Activated CD4-positive, alpha-beta memory T cell treated with anti-CD3 and anti-CD28 coated beads for 36 hours (primary cell): ENCODE measurements around the gene SEL1L2. TPM values are rescaled to one million over a fixed set of nuclear protein-coding genes. Genes with fewer than 3 reads are reported as not detected.

Experiments
- CTCF ChIA-PET: fragments of 350-600 bp; sonication (Branson Sonifier 250); formaldehyde crosslinking; loops from one replicate; lab custom pipeline; 2021; ENCODE audit warnings: antibody characterized with exemption, inconsistent platforms; lab: Charles Lee
- POLR2A ChIA-PET: fragments of 350-600 bp; sonication (Branson Sonifier 250); formaldehyde crosslinking; loops from one replicate; lab custom pipeline; 2021; ENCODE audit warnings: antibody characterized with exemption; lab: Charles Lee
- DNase-seq: peaks from one replicate; pipeline ENCODE4 v3.0.0-alpha.2; 2020
- H3K27ac Mint-ChIP-seq: one replicate; pipeline ENCODE4 v1.8.0; 2021; ENCODE audit warnings: mixed read lengths
- H3K27me3 Mint-ChIP-seq: one replicate; pipeline ENCODE4 v1.8.0; 2021; ENCODE audit warnings: mixed read lengths
- H3K36me3 Mint-ChIP-seq: one replicate; pipeline ENCODE4 v1.8.0; 2021; ENCODE audit warnings: mixed read lengths
- H3K4me1 Mint-ChIP-seq: one replicate; pipeline ENCODE4 v1.8.0; 2021; ENCODE audit warnings: low read depth, mixed read lengths
- H3K4me3 Mint-ChIP-seq: one replicate; pipeline ENCODE4 v1.8.0; 2021; ENCODE audit warnings: mild to moderate bottlenecking, mixed read lengths
- H3K9me3 Mint-ChIP-seq: one replicate; pipeline ENCODE4 v1.8.0; 2021; ENCODE audit warnings: mixed read lengths
- intact Hi-C: fragments of 100-400 bp; cut with micrococcal nuclease; formaldehyde crosslinking; loops from one replicate; pipeline ENCODE4 v1.15.1; 2023
- total RNA-seq, 2 experiments: library from RNA; stranded (reverse); gene quantifications; one replicate each; pipeline ENCODE4 v1.2.3, GENCODE V29; 2021

SEL1L2 gene
- total RNA-seq, 2 experiments from 2014 or later = not detected

DNA sequence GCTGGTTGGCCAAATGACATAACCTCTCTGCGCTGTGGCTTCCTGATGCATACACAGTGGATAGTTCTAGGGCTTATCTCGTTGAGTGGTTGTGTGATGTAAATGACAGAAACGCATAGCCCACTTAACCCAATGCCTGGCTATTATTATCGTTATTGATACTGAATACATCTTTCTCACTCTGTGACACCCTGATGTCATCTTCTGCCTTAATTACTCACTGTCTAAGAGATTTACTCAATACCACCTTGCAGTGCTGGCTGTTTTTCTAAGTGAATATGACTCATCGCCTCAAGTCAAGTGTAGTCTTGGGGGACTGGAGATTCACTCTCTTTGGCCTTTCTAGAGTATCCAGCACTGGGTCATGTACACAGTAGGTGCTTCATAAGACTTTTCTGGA lies 132.0 kb downstream of the SEL1L2 start:
- no peak for DNase-seq
- no peaks in the 10 kb centered on the region for H3K4me1 Mint-ChIP-seq
- H3K9me3 Mint-ChIP-seq = no peaks in the 10 kb centered on the region
- intact Hi-C loops = no loop called here
- peaks cover 5% of the 10 kb centered on the region for H3K27me3 Mint-ChIP-seq
- no peak overlapping the region for H3K4me3 Mint-ChIP-seq
- H3K36me3 Mint-ChIP-seq = no peaks in the 10 kb centered on the region
- no peak overlapping the region for H3K27ac Mint-ChIP-seq
- POLR2A ChIA-PET = no interaction called here
- CTCF ChIA-PET = no interaction called here

GRCh38 chr20:13857961-13858360 lies 132.5 kb downstream of the SEL1L2 start:
- peaks cover 5% of the 10 kb centered on the region for H3K27me3 Mint-ChIP-seq
- H3K9me3 Mint-ChIP-seq = no peaks in the 10 kb centered on the region
- CTCF ChIA-PET = no interaction called here
- H3K36me3 Mint-ChIP-seq = no peaks in the 10 kb centered on the region
- no peak for DNase-seq
- POLR2A ChIA-PET = no interaction called here
- no peak overlapping the region for H3K4me3 Mint-ChIP-seq
- H3K4me1 Mint-ChIP-seq = no peaks in the 10 kb centered on the region
- intact Hi-C loops = no loop called here
- H3K27ac Mint-ChIP-seq = no peak overlapping the region

DNA sequence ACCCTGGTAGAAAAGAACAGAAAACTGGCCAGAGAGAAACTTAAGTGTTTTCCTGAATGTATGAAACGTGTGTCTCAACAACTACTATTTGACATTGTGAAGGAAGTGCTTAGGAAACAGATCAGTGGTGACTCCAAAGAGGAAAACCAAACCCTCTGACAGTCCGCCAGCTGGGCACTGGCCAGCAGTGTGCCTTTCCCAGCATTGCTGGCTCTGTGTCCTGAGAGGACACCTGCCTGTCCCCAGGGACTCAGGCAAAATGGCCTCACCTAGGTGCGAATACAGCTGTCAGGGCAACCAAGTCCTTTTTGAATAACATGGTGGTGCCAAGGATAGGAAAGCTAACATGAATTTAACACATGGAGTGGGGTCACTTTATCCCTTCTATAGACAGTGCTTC lies 133.1 kb downstream of the SEL1L2 start:
- no peaks in the 10 kb centered on the region for H3K36me3 Mint-ChIP-seq
- no peaks in the 10 kb centered on the region for H3K9me3 Mint-ChIP-seq
- CTCF ChIA-PET = no interaction called here

DNA sequence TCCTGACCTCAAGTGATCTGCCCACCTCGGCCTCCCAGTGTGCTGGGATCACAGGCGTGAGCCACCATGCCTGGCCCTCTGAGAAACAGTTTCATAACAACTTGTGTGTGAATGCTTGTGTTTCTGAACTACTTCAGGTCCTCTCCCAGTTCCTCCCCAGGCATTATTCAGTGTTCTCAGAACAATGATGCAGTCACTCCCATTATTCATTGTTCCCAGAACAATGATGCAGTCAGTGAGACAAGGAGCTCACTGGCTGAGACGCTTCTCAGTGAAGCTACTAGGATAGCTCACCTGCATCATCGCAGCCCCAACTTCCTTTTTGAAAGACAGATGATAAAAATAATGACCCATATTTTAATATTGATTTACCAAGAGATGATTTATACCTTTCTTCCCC lies 134.1 kb downstream of the SEL1L2 start:
- intact Hi-C loops = no loop called here

More for the DNA sequence above, 133.1 kb downstream of the SEL1L2 start:
- H3K4me1 Mint-ChIP-seq = no peaks in the 10 kb centered on the region
- H3K27ac Mint-ChIP-seq = no peak overlapping the region
- H3K4me3 Mint-ChIP-seq = no peak overlapping the region
- peaks cover 5% of the 10 kb centered on the region for H3K27me3 Mint-ChIP-seq
- intact Hi-C loops = no loop called here
- POLR2A ChIA-PET = no interaction called here
- no peak for DNase-seq

DNA sequence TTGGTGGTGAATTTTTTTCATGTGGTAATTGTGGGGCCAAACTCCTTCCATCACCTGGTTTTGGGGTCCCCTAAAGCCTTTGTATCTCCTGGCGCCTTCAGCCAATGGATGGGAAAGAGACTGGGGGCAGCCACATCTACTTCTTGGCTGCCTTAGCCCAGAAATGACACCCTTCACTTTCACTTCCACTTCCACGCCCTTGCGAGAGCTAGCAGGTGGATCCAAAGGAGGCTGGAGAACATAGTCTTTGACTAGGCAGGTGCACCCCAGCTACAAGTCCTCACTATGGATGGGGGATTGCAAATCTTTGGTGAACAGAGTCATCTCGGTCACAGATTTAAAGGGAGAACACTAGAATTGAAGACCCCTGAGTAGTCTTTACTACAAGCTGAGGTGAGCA lies 134.8 kb downstream of the SEL1L2 start:
- CTCF ChIA-PET = no interaction called here

More for the DNA sequence above, 134.1 kb downstream of the SEL1L2 start:
- Mint-ChIP-seq H3K27me3 (peaks cover 4% of the 10 kb centered on the region), H3K4me3 (no peak overlapping the region), H3K9me3 (no peaks in the 10 kb centered on the region), H3K4me1 (no peaks in the 10 kb centered on the region), H3K27ac (no peak overlapping the region), H3K36me3 (no peaks in the 10 kb centered on the region)
- ChIA-PET CTCF (no interaction called here), POLR2A (no interaction called here)
- DNase-seq = no peak

DNA sequence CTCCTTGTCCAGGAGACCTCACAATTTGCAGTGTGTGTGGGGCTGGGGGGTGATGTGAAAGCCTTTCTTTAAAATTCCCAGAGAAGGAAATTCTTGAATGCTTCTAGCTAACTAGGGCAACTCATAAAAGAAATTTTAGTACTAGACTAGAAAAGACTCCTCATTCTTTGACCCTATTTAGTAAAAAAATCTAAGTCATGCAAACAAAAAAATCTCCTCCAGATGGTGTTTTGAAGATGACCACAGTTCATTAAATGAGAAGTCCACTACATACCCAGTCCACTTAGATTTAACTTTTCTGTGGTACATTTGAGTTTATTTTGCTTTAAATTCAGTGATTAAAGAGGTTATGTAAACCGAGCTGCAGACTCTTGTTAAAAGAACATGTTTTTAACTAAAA lies 138.1 kb downstream of the SEL1L2 start:
- H3K27me3 Mint-ChIP-seq = peaks cover 2% of the 10 kb centered on the region
- H3K4me1 Mint-ChIP-seq = no peaks in the 10 kb centered on the region
- no peak for DNase-seq
- CTCF ChIA-PET = no interaction called here
- POLR2A ChIA-PET = no interaction called here
- no peak overlapping the region for H3K27ac Mint-ChIP-seq
- H3K36me3 Mint-ChIP-seq = no peaks in the 10 kb centered on the region
- no peaks in the 10 kb centered on the region for H3K9me3 Mint-ChIP-seq
- H3K4me3 Mint-ChIP-seq = no peak overlapping the region
- intact Hi-C loops = no loop called here

More for the DNA sequence above, 134.8 kb downstream of the SEL1L2 start:
- no peaks in the 10 kb centered on the region for H3K36me3 Mint-ChIP-seq
- POLR2A ChIA-PET = no interaction called here
- H3K4me3 Mint-ChIP-seq = no peak overlapping the region
- no peak for DNase-seq
- H3K9me3 Mint-ChIP-seq = no peaks in the 10 kb centered on the region
- peaks cover 2% of the 10 kb centered on the region for H3K27me3 Mint-ChIP-seq
- H3K4me1 Mint-ChIP-seq = no peaks in the 10 kb centered on the region
- H3K27ac Mint-ChIP-seq = no peak overlapping the region
- intact Hi-C loops = no loop called here

- CTCF ChIA-PET = no interaction called here
- DNase-seq = no peak
- Mint-ChIP-seq H3K4me3 (no peak overlapping the region), H3K4me1 (no peaks in the 10 kb centered on the region), H3K9me3 (no peaks in the 10 kb centered on the region), H3K36me3 (no peaks in the 10 kb centered on the region), H3K27ac (no peak overlapping the region), H3K27me3 (peaks cover 2% of the 10 kb centered on the region)
- intact Hi-C loops = no loop called here
- POLR2A ChIA-PET = no interaction called here
Observed at GRCh38 chr20:13851279-13851678, 139.1 kb downstream of the SEL1L2 start.

DNA sequence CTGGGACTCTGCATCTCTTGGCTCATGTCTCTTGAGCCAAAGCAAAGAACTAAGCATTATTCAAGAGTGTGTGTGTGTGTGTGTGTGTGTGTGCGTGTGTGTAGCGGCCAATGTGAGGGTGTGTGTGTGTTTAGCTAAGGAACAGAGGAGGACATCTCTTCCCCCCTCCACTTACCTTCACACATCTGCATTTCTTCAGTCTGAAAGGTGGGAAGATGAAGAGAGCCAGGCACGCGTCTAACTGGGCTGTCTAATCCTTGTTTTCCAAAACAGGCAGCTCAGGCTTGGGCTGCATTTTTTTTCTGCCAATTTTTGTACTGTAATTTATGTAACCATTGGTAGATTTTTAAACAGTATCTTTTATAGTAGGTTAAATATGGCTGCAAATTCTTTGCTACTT lies 146.1 kb downstream of the SEL1L2 start:
- CTCF ChIA-PET = interaction anchor here (0.5 to 0.6 kb wide), 2 partner anchors 24 to 203 kb away, joined by 3 to 4 read pairs; no protein-coding TSS in a partner anchor
- intact Hi-C loops = no loop called here
- no peak overlapping the region for H3K27ac Mint-ChIP-seq

DNA sequence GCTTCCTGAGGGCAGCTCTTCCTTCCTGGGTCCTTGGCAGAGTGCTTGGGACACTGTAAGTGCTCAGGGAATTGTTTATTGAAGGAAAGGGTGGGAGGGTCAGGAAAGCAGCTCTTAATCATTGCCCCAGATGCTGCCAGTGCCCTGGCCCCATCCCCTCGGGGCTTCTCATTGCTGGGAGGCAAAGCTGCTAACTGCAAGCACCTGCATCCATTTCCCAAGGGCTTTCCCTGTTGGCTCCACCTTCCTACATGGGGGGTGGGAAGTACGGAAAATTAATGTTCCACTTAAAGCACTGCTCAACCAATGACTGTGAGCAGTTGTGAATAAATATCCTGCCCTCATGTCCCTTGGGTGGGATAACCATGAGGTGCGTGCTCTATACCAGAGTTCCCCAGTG lies 149.2 kb downstream of the SEL1L2 start:
- intact Hi-C loops = no loop called here
- no peak for DNase-seq
- no peaks in the 10 kb centered on the region for H3K9me3 Mint-ChIP-seq
- no peak overlapping the region for H3K27ac Mint-ChIP-seq
- H3K27me3 Mint-ChIP-seq = peaks cover 7% of the 10 kb centered on the region
- H3K4me1 Mint-ChIP-seq = no peaks in the 10 kb centered on the region
- ChIA-PET POLR2A (no interaction called here), CTCF (no interaction called here)
- no peaks in the 10 kb centered on the region for H3K36me3 Mint-ChIP-seq
- no peak overlapping the region for H3K4me3 Mint-ChIP-seq

More for the DNA sequence above, 146.1 kb downstream of the SEL1L2 start:
- H3K9me3 Mint-ChIP-seq = no peaks in the 10 kb centered on the region
- H3K27me3 Mint-ChIP-seq = peaks cover 2% of the 10 kb centered on the region
- DNase-seq = no peak
- no peaks in the 10 kb centered on the region for H3K4me1 Mint-ChIP-seq
- no peaks in the 10 kb centered on the region for H3K36me3 Mint-ChIP-seq
- no peak overlapping the region for H3K4me3 Mint-ChIP-seq
- POLR2A ChIA-PET = no interaction called here

DNA sequence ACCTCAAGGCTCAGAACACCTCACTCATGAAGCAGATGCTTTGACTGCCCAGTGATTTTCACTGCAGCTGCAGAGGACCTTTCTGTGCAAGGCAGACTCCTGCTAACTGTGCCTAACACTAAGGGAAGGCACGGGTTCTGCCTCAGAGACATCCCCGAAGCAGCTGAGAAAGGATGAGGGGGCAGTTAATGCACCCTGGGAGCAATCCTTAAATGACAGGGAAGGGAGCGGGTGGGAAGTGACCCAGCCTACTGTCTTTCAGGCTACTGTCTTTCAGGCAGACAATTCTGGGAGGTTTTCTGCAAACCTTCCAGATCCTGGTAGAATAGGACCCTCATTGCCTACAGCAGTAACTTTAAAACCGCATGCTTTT lies 150.3 kb downstream of the SEL1L2 start:
- Mint-ChIP-seq H3K27me3 (peaks cover 7% of the 10 kb centered on the region), H3K9me3 (no peaks in the 10 kb centered on the region), H3K36me3 (no peaks in the 10 kb centered on the region), H3K4me3 (no peak overlapping the region), H3K4me1 (no peaks in the 10 kb centered on the region), H3K27ac (no peak overlapping the region)
- POLR2A ChIA-PET = no interaction called here
- DNase-seq = no peak
- CTCF ChIA-PET = no interaction called here
- intact Hi-C loops = no loop called here

DNA sequence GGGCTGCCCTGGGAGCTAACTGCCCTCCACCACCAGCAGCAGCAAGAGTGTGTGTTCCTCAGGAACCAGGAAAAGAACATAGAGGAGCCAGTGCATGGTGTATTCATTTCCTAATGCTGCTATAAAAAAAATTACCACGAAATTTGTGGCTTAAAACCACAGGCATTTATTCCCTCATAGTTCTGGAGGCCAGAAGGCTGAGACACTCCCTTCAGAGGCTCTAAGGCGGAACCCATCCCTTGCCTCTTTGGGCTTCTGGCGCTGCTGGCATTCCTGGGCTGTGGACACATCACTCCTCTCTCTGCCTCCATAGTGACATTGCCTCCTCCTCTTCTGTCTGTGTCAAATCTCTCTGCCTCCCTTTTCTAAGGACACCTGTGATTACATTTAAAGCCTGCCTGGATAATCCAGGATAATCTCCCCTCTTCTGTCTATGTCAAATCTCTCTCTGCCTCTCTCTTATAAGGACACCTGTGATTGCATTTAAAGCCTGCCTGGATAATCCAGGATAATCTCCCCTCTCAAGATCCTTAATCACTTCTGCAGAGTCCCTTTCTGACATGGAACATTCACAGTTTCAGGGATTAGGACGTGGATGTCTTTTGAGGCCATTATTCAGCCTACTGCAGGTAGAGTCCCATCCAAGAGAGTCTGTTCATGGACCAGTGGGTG lies 150.9 kb downstream of the SEL1L2 start:
- no peak overlapping the region for H3K27ac Mint-ChIP-seq
- no peaks in the 10 kb centered on the region for H3K36me3 Mint-ChIP-seq
- ChIA-PET CTCF (no interaction called here), POLR2A (no interaction called here)
- H3K9me3 Mint-ChIP-seq = no peaks in the 10 kb centered on the region
- peaks cover 7% of the 10 kb centered on the region for H3K27me3 Mint-ChIP-seq
- DNase-seq = no peak
- no peaks in the 10 kb centered on the region for H3K4me1 Mint-ChIP-seq
- intact Hi-C loops = no loop called here
- H3K4me3 Mint-ChIP-seq = no peak overlapping the region

- no peaks in the 10 kb centered on the region for H3K4me1 Mint-ChIP-seq
- no peak overlapping the region for H3K27ac Mint-ChIP-seq
- no peak overlapping the region for H3K4me3 Mint-ChIP-seq
- ChIA-PET POLR2A (no interaction called here), CTCF (no interaction called here)
- no peak for DNase-seq
- H3K36me3 Mint-ChIP-seq = no peaks in the 10 kb centered on the region
- H3K27me3 Mint-ChIP-seq = peaks cover 5% of the 10 kb centered on the region
- intact Hi-C loops = no loop called here
- H3K9me3 Mint-ChIP-seq = no peaks in the 10 kb centered on the region
Observed at GRCh38 chr20:13838664-13839063, 151.8 kb downstream of the SEL1L2 start.

GRCh38 chr20:13831476-13831875 lies 158.9 kb downstream of the SEL1L2 start:
- CTCF ChIA-PET = no interaction called here

More at GRCh38 chr20:13831476-13831875, 158.9 kb downstream of the SEL1L2 start:
- Mint-ChIP-seq H3K36me3 (no peaks in the 10 kb centered on the region), H3K9me3 (peaks cover 4% of the 10 kb centered on the region), H3K27ac (no peak overlapping the region), H3K4me3 (no peak overlapping the region), H3K4me1 (no peaks in the 10 kb centered on the region), H3K27me3 (peaks cover 9% of the 10 kb centered on the region)
- intact Hi-C loops = no loop called here
- DNase-seq = no peak
- POLR2A ChIA-PET = no interaction called here
